ENCODE results near the gene NR5A2. TPM values are rescaled to one million over a fixed set of nuclear protein-coding genes. Genes with fewer than 3 reads are reported as not detected.

Gene NR5A2
- total RNA-seq, 2 experiments from 2014 or later = 0.13 to 0.15 TPM

- no peaks in the 10 kb centered on the region for H3K9me3 Mint-ChIP-seq
- no peaks in the 10 kb centered on the region for H3K36me3 Mint-ChIP-seq (ENCODE audit: low read depth)
- H3K27me3 Mint-ChIP-seq = peaks cover 27% of the 10 kb centered on the region
- no peaks in the 10 kb centered on the region for H3K4me1 Mint-ChIP-seq
- ChIA-PET POLR2A (no interaction called here), CTCF (interaction anchor here (0.6 kb wide), 1 partner anchor 409 kb away, joined by 3 read pairs; no protein-coding TSS in a partner anchor)
- H3K4me3 Mint-ChIP-seq = no peak overlapping the region
- H3K27ac Mint-ChIP-seq = no peak overlapping the region
- DNase-seq = no peak
Measured at GRCh38 chr1:200053646-200054045, 26.1 kb downstream of the NR5A2 start.

GRCh38 chr1:200058341-200058740 is 30.8 kb downstream of the NR5A2 start:
- no peaks in the 10 kb centered on the region for H3K36me3 Mint-ChIP-seq (ENCODE audit: low read depth)

GRCh38 chr1:200062143-200062542 is 34.6 kb downstream of the NR5A2 start:
- H3K27ac Mint-ChIP-seq = no peak overlapping the region
- CTCF ChIA-PET = interaction anchor here (0.5 kb wide), 1 partner anchor 45 kb away, joined by 3 read pairs; no protein-coding TSS in a partner anchor
- H3K9me3 Mint-ChIP-seq = no peaks in the 10 kb centered on the region
- no peaks in the 10 kb centered on the region for H3K36me3 Mint-ChIP-seq (ENCODE audit: low read depth)
- peaks cover 3% of the 10 kb centered on the region for H3K4me1 Mint-ChIP-seq
- no peak overlapping the region for H3K4me3 Mint-ChIP-seq
- POLR2A ChIA-PET = no interaction called here
- DNase-seq = no peak
- peaks cover 21% of the 10 kb centered on the region for H3K27me3 Mint-ChIP-seq

More at GRCh38 chr1:200058341-200058740, 30.8 kb downstream of the NR5A2 start:
- ChIA-PET CTCF (no interaction called here), POLR2A (no interaction called here)
- Mint-ChIP-seq H3K27ac (no peak overlapping the region), H3K4me1 (peaks cover 3% of the 10 kb centered on the region), H3K4me3 (no peak overlapping the region), H3K9me3 (no peaks in the 10 kb centered on the region), H3K27me3 (peaks cover 17% of the 10 kb centered on the region)
- DNase-seq = no peak

- no peak overlapping the region for H3K27ac Mint-ChIP-seq
- POLR2A ChIA-PET = no interaction called here
- no peaks in the 10 kb centered on the region for H3K4me1 Mint-ChIP-seq
- CTCF ChIA-PET = no interaction called here
- H3K36me3 Mint-ChIP-seq (ENCODE audit: low read depth) = no peaks in the 10 kb centered on the region
- no peak for DNase-seq
- H3K4me3 Mint-ChIP-seq = no peak overlapping the region
- no peaks in the 10 kb centered on the region for H3K9me3 Mint-ChIP-seq
- peaks cover 29% of the 10 kb centered on the region for H3K27me3 Mint-ChIP-seq
Measured at GRCh38 chr1:200072636-200073285, 45.3 kb downstream of the NR5A2 start.

- no peaks in the 10 kb centered on the region for H3K9me3 Mint-ChIP-seq
- H3K27me3 Mint-ChIP-seq = peaks cover 30% of the 10 kb centered on the region
- no peak overlapping the region for H3K27ac Mint-ChIP-seq
- no peak for DNase-seq
- CTCF ChIA-PET = no interaction called here
- H3K4me1 Mint-ChIP-seq = no peaks in the 10 kb centered on the region
- no peaks in the 10 kb centered on the region for H3K36me3 Mint-ChIP-seq (ENCODE audit: low read depth)
- POLR2A ChIA-PET = no interaction called here
- H3K4me3 Mint-ChIP-seq = no peak overlapping the region
Measured at GRCh38 chr1:200073286-200073637, 45.8 kb downstream of the NR5A2 start.

- Mint-ChIP-seq H3K4me3 (no peak overlapping the region), H3K27me3 (peaks cover 35% of the 10 kb centered on the region), H3K36me3 (ENCODE audit: low read depth) (no peaks in the 10 kb centered on the region), H3K27ac (no peak overlapping the region), H3K4me1 (no peaks in the 10 kb centered on the region), H3K9me3 (no peaks in the 10 kb centered on the region)
- ChIA-PET POLR2A (no interaction called here), CTCF (no interaction called here)
- DNase-seq = no peak
Measured at GRCh38 chr1:200075522-200075921, 48.0 kb downstream of the NR5A2 start.

GRCh38 chr1:200075938-200076546 is 48.5 kb downstream of the NR5A2 start:
- Mint-ChIP-seq H3K4me3 (no peak overlapping the region), H3K27ac (no peak overlapping the region), H3K36me3 (ENCODE audit: low read depth) (no peaks in the 10 kb centered on the region), H3K4me1 (no peaks in the 10 kb centered on the region), H3K9me3 (no peaks in the 10 kb centered on the region), H3K27me3 (peaks cover 35% of the 10 kb centered on the region)
- DNase-seq = no peak
- ChIA-PET CTCF (no interaction called here), POLR2A (interaction anchor here (0.6 kb wide), 1 partner anchor 642 kb away, joined by 4 read pairs; no protein-coding TSS in a partner anchor)

- H3K4me1 Mint-ChIP-seq = no peaks in the 10 kb centered on the region
- H3K27me3 Mint-ChIP-seq = peaks cover 38% of the 10 kb centered on the region
- H3K27ac Mint-ChIP-seq = no peak overlapping the region
- H3K36me3 Mint-ChIP-seq (ENCODE audit: low read depth) = no peaks in the 10 kb centered on the region
- no peak for DNase-seq
- ChIA-PET CTCF (no interaction called here), POLR2A (no interaction called here)
- H3K4me3 Mint-ChIP-seq = no peak overlapping the region
- no peaks in the 10 kb centered on the region for H3K9me3 Mint-ChIP-seq
Measured at GRCh38 chr1:200079232-200079940, 51.9 kb downstream of the NR5A2 start.

- Mint-ChIP-seq H3K9me3 (no peaks in the 10 kb centered on the region), H3K4me3 (no peak overlapping the region), H3K27me3 (peaks cover 43% of the 10 kb centered on the region), H3K27ac (no peak overlapping the region), H3K4me1 (no peaks in the 10 kb centered on the region), H3K36me3 (ENCODE audit: low read depth) (no peaks in the 10 kb centered on the region)
- CTCF ChIA-PET = no interaction called here
- DNase-seq = no peak
- POLR2A ChIA-PET = no interaction called here
Measured at GRCh38 chr1:200081151-200081968, 53.9 kb downstream of the NR5A2 start.

- CTCF ChIA-PET = no interaction called here
- peaks cover 41% of the 10 kb centered on the region for H3K27me3 Mint-ChIP-seq
- H3K9me3 Mint-ChIP-seq = no peaks in the 10 kb centered on the region
- no peaks in the 10 kb centered on the region for H3K36me3 Mint-ChIP-seq (ENCODE audit: low read depth)
- H3K4me3 Mint-ChIP-seq = no peak overlapping the region
- H3K4me1 Mint-ChIP-seq = no peaks in the 10 kb centered on the region
- H3K27ac Mint-ChIP-seq = no peak overlapping the region
- DNase-seq = no peak
- POLR2A ChIA-PET = no interaction called here
Measured at GRCh38 chr1:200081969-200082245, 54.4 kb downstream of the NR5A2 start.

- no peaks in the 10 kb centered on the region for H3K9me3 Mint-ChIP-seq
- H3K27ac Mint-ChIP-seq = no peak overlapping the region
- H3K27me3 Mint-ChIP-seq = peaks cover 41% of the 10 kb centered on the region
Measured at GRCh38 chr1:200082329-200082728, 54.8 kb downstream of the NR5A2 start.

GRCh38 chr1:200090252-200091159 is 63.0 kb downstream of the NR5A2 start:
- DNase-seq = no peak
- POLR2A ChIA-PET = no interaction called here
- Mint-ChIP-seq H3K27ac (no peak overlapping the region), H3K36me3 (ENCODE audit: low read depth) (no peaks in the 10 kb centered on the region), H3K27me3 (peaks cover 14% of the 10 kb centered on the region), H3K9me3 (no peaks in the 10 kb centered on the region), H3K4me3 (no peak overlapping the region), H3K4me1 (no peaks in the 10 kb centered on the region)
- CTCF ChIA-PET = no interaction called here

More at GRCh38 chr1:200082329-200082728, 54.8 kb downstream of the NR5A2 start:
- ChIA-PET CTCF (no interaction called here), POLR2A (no interaction called here)
- Mint-ChIP-seq H3K36me3 (ENCODE audit: low read depth) (no peaks in the 10 kb centered on the region), H3K4me1 (no peaks in the 10 kb centered on the region), H3K4me3 (no peak overlapping the region)
- DNase-seq = no peak
